Esophagus squamous epithelium (tissue), 4 donors: ENCODE data around the gene POTEF.

Experiments used
- CTCF ChIP-seq, 6 experiments: fragments of 450-650 bp in 4 of 6; fragments of 200-600 bp in 2 of 6; sonication (generic) in 2 of 6; IDR thresholded peaks; one replicate each; pipeline ENCODE4 v1.5.1; 2016 to 2019; ENCODE audit warnings: antibody characterized with exemption in 6 of 6, mild to moderate bottlenecking in 4 of 6, moderate library complexity in 4 of 6
- POLR2A ChIP-seq, 4 donors: fragments of 450-650 bp; IDR thresholded peaks; one replicate each; pipeline ENCODE4 v1.6.1; 2017; ENCODE audit warnings: antibody characterized with exemption in 4 of 4, mild to moderate bottlenecking in 4 of 4, moderate library complexity in 3 of 4

- no peak for TF ChIP-seq CTCF (IDR thresholded peaks at IDR 0.05)
- no peak for TF ChIP-seq POLR2A (IDR thresholded peaks at IDR 0.05)
Observed at GRCh38 chr2:130160131-130160530, 31.1 kb upstream of the POTEF start.
